ENCODE results near the gene MED12L.
"Not testable (repeated sequence)": the region's sequence is repeated elsewhere in the genome, so short reads cannot be mapped to it uniquely, and the experiment has no call there.

MED12L gene

DNA sequence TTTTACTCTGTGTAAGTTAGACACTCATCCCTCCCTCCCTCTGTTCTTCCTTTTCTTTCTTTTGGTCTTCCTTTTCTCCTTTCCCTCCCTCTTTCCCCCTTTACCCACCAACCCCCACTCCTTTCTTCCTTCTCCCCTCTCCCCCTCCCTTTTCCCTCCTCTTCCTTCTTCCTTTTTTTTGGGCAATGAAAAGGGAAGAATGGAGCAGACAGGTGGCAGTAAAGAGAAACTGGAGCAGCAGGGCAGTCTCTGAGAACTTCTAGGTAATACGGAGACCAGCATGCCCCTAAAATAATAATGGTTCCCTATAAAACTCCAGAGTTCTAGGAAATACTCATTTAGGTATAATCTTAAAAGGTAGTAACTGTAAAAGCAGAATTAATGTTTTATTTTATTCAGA is 129.0 kb downstream of the MED12L start:
- no peak for DNase-seq

DNA sequence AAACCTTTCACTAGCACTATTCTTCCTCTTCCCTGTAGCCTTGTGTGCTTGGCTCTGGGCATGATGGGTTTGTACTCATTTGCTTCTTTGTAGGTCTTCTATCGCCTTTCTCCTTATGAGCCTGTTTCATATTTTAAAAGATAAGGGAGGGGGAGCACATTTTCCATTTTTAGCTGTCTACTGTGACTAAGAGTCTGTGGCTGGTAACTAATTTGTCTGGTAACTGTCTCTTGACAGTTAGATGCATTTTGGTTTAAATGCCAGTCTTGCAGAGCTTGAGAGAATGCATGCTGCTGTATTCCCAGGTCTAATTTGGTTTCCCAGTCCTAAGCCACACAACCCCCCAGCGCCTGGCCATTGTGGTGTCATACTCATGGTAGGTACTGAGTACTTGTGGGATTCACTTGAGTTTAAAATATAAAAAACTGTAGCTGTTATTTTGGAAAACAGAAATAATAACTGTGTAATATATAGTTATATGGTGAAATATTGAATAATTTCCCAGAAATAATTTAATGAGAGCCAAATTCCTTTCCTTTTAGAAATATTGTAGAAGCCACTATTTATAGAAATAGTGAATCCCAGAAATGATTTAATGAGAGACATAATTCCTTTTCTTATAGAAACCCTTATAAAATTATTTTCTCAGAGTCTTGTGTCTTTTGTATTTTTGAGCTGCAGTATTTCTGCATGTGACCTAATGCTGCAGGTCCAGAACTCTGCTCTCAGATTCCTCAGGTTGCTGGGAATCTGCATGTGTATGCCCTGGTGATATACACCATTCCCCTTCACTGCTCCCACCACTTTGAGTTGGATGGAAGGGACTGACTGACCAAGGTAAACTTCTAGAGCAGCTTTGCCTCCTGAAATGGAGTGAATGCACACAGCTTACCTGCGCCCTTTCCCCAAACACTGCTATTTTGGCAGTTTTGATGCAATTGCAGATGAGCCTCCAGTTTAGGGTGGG is 131.5 kb downstream of the MED12L start:
- DNase-seq: no peak

DNA sequence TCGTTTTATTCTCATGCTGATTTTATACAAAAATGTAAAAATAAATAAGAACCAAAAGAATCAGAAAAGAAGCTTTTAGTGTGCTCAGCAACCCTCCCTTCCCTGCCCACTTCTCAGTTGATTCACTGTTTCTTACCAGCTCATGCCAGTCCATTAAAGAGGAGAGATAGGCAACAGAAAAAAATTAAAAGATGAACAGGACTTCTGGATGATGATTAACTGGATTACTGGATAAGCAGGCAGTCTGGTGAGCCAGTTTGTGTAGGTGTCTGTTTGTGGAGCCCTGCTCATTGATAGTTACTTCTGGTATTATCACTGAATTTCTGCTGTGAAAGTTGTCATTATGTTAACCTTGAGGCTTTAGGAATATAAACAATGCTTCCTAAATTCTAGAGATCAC is 132.7 kb downstream of the MED12L start:
- no peak for DNase-seq

DNA sequence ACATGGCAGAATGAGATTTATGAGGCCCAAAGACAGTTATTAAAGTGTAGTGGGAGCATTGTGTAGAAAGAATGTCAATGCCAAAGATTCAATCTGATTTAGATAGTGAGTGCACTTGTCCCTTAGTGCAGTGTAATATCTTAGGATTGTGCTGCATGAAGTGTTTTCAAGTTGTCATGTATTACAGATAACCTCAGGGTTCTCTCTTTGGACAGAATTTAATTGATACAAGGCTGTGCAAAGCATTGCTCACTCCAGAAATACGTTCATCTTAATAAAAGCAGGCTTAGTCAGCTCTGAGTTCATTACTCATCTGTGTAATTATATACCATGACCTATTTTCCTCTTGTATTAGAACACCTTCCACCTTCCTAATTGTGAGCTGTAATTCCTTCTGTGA is 133.6 kb downstream of the MED12L start:
- no peak for DNase-seq

DNA sequence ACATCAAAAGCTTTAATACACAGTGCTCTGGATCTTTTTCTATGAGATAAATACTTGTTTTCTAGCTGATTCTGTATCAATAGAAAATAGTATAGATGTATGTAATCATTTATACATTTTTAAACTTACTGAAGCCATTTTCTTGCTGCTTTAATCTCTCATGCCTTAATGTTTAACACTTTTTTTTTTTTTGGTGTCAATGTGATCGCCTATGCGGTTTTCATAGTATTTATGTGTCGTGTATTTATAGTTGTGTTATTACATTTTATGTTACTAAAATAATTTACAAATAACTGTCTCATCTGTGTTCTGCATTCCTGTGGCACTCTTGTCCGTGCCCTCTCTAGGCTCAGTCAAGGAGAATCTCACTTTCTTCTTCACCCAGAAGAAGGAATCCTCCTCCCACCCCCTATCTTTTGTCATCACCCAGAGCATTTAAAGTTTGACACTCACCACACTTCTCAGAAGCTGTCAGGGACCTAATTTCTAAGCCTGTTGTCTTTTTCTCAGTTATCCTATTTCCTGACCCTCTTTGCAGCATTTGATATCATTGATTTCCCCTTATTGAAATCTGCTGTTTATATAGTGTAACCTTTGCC is 138.9 kb downstream of the MED12L start:
- DNase-seq: no peak

DNA sequence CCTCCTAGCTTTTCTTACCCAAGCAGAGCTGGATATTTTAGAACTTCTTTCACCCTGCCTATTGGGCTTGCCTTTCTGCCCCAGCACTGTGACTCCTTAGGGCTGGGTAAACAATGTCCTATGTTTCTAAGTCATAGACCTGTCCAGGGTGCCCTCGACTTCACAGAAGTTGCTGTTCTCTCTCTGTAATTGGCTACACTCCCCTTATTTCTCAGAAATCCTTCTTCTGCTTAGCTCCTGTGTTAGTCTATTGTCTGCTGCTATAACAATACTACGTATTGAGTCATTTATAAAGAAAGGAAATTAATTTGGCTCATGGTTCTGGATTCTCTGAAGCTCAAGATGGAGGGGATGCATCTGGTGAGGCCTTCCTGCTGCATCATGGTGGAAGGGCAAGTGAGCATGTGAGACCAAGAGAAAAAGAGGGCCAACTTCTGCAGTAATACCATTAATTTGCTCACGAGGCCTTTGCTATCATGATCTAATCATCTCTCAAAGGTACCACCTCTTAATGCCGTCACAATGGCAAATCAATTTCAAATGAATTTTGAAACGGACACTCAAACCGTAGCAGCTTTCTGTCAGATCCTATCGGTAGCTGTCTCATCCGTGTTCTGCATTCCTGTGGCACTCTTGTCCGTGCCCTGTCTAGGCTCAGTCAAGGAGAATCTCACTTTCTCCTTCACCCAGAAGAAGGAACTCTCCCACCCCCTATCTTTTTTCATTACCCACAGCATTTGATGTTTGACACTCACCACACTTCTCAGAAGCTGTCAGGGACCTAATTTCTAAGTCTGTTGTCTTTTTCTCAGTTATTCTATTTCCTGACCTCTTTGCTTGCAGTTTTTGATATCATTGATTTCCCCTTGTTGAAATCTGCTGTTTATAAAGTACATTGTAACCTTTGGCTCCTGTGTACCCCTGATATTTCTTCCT is 139.8 kb downstream of the MED12L start:
- DNase-seq: no peak

DNA sequence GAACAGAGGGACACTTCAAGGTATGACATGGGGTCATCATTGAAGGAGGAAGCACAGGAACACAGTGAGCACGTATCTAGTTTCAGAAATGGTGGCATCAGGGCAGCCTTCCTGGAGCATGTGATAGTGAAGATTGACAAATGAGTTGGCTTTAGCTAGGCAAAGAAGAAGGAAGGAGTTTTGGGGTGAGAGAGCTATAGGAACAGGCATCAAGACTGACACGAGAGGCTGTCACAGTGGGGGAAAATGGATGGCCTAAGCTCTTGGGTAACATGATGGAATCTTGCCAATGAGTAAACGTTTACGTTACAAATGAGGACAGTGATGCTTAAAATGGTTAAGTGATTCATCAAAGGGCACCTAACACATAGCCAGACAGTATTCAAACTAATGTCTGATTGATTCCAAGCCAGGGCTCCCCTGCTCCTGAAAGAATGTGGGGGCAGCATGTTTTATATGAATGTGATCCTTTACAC is 140.7 kb downstream of the MED12L start:
- no peak for DNase-seq

DNA sequence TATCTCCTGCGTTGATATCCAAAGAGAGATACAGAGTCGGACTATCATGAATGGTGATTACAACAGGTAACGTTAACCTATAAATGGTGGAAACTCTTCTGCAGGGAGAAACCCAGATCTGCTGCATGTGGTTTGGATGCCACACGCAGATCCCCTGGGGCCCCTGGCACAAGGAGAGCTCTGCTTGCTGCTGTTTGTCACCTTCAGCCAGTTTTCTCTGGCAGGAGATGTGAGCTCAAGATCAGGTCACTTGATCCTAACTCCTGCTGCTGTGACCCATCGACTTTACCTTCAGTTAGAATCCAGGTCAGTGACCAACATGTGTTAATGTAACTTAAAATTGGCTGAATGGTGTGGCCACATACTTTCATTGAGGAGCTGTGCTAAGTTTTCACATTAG is 141.4 kb downstream of the MED12L start:
- no peak for DNase-seq

DNA sequence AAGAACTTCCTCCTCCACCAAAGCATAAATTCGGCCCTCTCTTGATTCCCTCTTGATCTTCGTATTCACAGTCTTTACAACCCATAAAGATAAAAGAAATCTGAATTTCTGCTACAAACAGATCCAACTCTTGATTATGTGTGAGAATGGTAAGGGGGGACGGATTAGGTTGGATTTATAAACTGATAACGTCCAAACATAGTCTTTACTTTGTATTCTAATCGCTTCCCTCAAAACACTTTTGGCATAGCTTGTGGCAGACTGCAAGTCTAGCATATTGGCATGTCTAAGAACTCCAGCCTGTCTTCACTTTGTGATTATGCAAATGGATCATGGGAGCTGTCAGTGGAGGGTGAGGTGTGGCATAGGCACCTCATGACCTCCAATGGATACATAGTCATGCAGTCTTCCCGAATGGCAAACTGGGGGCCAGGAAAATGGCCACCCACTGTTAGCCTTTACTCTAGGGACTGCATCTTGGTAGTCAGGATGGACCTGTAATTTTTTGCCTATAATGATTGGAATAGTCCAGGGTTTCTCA is 141.9 kb downstream of the MED12L start:
- no peak for DNase-seq

DNA sequence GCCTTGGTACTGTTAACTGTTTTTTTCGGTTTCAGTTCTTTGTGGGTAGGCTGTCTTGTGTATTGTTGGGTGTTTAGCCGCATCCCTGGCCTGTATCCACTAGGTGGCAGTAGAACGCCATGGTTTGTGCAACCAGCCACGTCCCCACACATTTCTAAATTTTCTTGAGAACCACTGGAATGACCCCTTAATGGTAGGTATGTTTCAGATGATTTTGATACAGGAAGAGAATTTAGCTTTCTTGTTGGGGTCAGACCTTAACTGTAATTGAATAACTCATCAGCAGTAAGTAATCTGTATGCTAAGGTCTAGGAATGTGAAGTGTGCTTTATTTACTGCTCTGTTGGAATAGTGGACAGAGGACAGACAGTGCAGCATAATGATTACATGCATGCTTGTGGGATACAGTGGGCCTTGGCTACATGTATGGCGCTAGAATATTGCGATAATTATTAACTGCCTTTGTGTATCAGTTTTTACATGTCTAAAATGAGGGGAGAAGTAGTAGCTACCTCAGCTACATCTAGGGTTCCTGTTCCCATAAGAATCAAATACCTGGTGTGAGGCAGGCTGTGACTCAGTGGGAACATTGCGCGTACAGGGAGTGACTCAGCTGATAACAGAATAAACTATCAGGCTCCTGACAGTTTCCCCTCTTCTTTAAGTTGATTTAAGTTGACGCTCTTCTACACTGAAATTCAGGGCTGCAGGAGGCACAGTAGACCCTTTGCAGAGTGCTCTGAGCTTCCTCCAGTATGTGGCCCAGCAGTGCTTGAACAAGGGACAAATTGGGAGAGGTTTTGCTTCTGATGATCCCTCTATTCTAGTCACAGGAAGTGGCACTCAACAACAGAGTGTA is 142.6 kb downstream of the MED12L start:
- DNase-seq: no peak

DNA sequence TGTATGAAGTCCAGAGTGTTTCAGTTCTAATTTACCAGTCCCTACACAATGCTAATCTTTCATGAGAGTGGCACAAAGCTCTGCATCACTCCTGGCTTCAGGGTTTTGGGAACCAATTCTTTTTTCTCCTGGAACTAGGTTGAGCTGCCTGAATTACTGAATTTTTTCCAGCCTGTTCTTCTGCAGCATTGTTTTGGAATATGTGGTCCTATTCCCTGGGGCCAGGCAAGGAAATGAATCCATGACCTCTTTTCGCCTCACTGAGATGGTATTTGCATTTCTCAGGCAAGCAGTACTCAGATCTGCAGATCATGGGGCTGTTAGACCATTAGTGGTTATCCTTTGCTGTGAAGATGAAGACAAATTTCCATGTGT is 143.2 kb downstream of the MED12L start:
- DNase-seq: no peak

DNA sequence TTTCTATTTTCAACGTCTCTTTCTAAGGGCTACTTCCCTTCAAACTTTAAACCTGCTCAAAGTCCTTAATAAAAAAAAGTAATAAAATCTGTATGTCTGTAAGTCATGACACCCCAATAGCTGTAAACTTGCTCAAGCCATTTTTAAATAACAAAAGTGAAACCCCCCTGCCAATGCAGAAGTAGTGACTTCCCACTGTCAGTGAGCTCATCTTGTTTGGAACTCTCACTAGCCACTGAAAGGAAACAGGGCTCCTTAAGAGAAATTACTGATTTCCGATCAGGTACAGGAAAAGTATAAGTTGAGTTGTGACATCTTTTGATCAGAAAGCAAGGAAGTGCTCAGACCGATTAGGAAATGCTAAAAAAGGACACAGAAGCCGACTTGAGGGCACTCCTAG is 145.2 kb downstream of the MED12L start:
- DNase-seq: no peak

DNA sequence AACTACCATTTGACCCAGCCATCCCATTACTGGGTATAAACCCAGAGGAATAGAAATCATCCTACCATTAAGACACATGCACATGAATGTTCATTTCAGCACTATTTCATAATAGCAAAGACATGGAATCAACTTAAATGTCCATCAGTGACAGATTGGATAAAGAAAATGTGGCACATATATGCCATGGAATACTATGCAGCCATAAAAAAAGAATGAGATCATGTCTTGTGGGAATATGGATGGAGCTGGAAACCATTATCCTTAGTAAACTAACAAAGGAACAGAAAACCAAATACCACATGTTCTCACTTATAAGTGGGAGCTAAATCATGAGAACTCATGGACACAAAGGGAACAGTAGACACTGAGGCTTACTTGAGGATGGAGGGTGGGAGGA is 146.9 kb downstream of the MED12L start:
- DNase-seq: not testable (repeated sequence)

DNA sequence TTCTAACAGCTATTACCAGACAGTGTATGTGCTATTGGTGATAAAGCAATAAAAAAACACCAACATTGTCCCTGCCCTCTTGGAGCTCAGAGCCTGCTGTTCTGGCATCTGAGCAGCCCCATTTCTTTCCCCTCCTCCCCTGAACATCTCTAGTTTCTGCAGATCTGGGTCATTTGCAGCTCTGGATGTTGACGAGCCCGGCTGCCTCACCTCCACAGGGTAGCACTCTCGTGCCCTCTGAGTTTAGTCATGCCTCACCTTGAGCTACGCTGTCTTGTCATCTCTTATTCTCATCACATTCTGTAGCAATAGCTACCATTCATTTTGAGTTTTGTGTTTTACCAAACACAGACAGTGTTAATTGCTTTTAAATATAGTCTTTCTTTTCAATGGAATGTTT is 147.5 kb downstream of the MED12L start:
- no peak for DNase-seq

DNA sequence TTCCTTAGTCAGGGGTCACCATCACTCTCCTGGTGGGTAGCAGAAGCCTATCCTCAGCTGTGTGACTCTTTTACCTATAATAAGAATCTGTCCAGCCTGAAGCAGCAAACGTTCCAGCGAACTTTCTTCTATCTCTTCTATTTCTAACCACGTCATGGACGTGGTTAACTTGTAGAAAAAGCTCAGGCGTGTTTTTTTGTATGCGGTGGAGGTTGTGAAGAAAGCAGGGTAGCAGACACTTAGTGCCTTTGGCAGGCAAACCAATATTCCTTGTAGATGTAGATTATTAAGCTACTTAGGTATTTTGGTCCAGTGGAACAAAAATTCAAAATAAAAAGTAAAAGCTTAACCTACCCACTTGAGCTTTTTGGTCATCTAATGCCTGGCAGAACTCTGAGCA is 149.4 kb downstream of the MED12L start:
- DNase-seq: no peak

DNA sequence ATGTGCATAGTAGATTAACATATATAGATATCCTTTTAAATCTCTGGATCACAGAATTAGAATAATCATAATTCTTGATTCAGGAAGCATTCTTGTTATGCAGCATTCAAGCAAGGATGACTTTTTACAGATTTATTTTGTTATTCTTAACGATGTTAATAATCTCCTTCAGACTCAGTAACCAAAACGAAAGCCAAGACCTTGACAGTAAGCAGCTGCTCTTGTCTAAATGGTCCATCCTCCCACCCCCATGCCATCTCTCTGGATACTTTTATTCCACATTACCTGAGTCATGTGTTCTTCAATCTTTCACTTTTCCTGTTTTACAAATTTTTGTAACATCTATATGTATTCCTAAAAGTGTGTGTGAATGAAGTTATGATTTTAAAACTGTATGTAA is 150.9 kb downstream of the MED12L start:
- no peak for DNase-seq

DNA sequence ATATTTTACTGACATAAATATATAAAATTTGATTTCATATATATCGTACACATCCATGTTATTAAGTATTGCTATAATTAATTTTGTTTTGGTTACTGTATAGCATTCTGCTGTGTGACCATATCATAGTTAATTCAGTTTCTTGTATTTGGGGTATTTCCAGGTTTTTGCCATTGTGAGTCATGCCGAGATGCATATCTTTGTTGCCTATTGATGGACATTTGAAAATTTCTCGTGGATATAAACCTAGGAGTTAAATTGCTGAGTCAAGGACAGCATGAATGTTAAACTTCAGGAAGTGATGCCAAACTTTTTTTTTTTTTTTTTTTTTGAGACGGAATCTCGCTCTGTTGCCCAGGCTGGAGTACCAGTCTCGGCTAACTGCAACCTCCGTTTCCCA is 151.3 kb downstream of the MED12L start:
- no peak for DNase-seq

DNA sequence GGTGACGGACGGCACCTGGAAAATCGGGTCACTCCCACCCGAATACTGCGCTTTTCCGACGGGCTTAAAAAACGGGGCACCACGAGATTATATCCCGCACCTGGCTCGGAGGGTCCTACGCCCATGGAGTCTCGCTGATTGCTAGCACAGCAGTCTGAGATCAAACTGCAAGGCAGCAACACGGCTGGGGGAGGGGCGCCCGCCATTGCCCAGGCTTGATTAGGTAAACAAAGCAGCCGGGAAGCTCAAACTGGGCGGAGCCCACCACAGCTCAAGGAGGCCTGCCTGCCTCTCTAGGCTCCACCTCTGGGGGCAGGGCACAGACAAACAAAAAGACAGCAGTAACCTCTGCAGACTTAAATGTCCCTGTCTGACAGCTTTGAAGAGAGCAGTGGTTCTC is 156.5 kb downstream of the MED12L start:
- not testable (repeated sequence) for DNase-seq

DNA sequence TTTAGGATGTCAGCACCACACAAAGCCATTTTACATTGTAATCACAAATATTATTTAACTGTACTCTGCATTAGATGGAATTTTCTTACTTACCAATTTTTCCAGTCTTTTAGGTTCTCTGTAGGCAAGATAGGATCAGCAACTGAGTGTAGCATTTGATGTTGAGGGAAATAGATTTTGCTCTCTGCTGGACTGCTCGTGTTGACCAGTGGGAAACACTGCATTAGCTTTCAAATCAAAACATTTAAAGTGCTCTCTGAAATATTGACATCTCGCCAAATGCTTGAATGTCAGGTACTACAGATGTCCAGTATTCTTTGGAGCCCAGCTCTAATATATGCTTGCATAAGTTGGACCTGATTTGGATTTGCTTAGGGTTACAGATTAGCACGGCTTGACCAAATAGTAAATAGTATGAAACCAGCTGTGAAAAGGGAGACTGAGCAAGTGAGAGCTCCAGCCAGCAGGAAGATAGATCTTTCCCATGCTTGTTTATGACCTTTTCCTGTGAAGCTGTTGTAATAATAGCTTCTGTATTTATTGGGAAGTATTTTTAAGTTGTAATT is 163.4 kb downstream of the MED12L start:
- DNase-seq: no peak

DNA sequence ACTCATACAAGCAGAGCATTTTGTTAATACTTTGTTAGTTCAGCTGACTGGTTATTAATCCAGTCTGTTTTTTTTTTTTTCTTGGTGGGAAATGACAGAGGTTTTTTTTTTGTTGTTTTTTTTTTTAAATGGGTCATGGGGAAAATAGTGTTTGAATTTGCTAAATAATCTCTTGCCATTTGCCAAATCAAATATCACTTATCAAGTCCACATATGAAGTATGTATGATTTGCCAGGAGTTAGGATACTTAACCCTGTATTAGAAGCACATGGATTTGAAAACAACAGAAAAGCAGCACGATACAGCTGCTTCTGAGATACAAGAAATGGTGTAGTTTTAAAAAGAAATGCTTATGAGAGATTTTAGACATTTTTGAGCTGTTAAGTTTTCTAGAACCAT is 171.3 kb downstream of the MED12L start:
- DNase-seq: no peak

DNA sequence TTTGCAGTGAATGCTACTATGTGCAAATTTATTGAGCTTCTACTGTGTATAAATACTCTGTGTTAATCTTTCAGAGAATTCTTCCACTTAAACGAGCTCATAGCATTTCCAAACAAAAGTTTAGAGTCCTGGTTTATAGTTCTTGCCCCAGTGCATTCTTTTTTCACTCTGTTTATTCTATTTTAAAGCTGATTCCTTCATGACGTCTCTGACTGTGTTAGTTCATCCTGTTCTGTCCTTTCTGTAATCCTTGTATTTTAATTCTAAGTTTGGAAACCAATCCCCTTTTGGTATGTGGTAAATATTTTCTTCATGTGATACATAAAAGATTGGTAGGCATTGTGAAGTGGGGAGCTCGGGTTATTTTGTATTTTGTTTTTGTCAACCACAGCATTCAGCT is 174.2 kb downstream of the MED12L start:
- no peak for DNase-seq
